NCI-H1092 treated with DMSO at 0.1 percent for 48 hours (cell line): ENCODE measurements around the gene FBXW7.

ENCODE experiments used
- DNase-seq: peaks from one replicate; lab custom pipeline; 2025; lab: John Stamatoyannopoulos, UW

Gene FBXW7

GRCh38 chr4:152427981-152428380 lies 107.9 kb downstream of the FBXW7 start:
- DNase-seq, result no peak

DNA sequence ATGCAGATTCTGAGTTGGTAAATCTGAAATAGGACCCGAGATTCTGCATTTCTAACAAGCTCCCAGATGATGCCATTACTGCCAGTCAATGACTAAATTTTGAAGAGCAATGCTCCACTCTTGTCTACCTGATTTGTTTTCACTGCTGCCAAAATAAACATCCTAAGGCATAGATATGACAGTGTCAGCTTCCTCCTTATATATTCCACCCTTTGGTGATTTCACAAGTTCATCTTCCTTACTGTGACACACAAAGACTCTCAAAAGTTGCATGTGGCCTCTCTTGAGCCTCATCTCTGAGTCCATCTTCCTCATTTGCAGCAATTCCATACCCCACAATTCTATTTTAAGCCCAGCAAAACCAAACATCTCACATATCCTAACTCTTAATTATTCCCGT lies 110.9 kb downstream of the FBXW7 start:
- DNase-seq, result no peak

DNA sequence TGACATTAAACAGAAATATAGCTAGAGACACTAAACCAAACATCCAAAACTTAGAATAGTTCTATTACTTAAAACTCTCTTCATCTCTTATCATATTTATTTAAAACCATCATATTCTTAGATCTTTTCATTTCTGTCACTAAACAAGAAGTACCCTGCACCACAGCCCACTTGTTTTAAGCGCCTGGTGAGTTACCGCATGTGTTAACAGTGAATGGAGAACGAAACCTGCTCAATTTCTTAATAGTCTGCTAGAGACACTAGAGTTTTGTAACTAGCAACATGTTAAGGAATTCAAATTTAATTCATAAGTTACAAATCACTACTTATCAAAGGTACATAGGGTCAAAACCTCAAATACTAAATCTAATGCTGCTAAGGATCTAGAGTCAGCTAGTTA lies 111.5 kb downstream of the FBXW7 start:
- DNase-seq, result no peak

GRCh38 chr4:152422817-152423320 lies 113.0 kb downstream of the FBXW7 start:
- DNase-seq, result no peak

DNA sequence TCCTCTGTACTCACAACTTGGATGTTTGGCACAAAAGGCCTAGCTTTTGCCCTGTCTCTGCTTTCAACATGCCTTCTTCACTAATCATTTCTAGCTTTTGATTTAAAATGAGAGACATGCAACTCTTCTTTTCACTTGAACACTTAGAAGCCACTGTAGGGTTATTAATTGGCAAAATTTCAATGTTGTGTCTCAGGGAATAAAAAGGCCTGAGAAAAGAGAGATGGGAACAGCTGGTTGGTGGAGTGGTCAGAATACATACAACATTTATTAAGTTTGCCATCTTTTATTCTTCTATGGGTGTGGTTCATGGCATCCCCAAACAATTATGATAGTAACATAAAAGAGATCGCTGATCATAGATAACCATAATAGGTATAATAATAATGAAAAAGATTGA lies 114.3 kb downstream of the FBXW7 start:
- DNase-seq, result no peak

- no peak for DNase-seq
Measured at GRCh38 chr4:152419809-152420208, 116.1 kb downstream of the FBXW7 start.

- DNase-seq, result no peak
Measured at GRCh38 chr4:152417673-152418072, 118.2 kb downstream of the FBXW7 start.

DNA sequence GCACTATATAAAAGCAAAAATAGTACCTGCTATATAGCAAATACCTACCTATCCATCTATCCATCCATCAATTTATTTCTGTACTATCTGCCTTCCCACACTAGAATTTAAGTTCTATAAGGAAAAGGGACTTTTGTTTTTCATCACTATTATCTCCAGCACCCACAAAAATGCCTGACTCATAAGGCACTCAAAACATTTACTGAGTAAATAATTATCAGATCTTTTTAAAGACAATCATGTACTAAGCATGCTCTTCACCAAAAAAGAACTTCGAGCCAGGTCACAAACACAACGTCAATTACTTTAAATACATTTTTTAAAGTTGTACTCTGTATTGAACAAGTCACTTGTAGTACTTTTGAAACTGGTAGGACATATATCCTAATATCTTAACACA lies 119.9 kb downstream of the FBXW7 start:
- DNase-seq, result no peak

- DNase-seq, result peak; percentile 37
Measured at GRCh38 chr4:152408514-152409327, 127.2 kb downstream of the FBXW7 start.

- DNase-seq, result no peak
Measured at GRCh38 chr4:152401424-152401823, 134.5 kb downstream of the FBXW7 start.

GRCh38 chr4:152399246-152399645 lies 136.6 kb downstream of the FBXW7 start:
- DNase-seq, result no peak

DNA sequence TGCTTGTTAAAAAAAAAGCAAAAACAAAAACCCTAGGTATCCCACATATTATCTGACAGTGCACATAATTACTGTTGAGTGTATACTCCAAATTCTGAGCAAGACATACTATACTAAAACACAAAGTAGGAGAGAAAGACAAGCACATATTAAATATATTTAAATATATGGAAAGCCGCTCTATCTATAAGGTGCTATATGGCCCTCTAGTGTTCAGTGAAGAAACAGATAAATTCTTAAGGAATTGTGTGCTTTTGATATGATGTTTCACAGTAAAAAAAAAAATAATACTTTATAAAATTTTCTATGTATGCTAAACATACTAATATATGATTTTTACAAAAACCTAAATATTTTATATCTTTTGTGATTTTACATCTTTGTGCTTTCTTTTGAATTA lies 137.8 kb downstream of the FBXW7 start:
- DNase-seq, result peak; percentile 8

GRCh38 chr4:152394791-152395190 lies 141.1 kb downstream of the FBXW7 start:
- no peak for DNase-seq

DNA sequence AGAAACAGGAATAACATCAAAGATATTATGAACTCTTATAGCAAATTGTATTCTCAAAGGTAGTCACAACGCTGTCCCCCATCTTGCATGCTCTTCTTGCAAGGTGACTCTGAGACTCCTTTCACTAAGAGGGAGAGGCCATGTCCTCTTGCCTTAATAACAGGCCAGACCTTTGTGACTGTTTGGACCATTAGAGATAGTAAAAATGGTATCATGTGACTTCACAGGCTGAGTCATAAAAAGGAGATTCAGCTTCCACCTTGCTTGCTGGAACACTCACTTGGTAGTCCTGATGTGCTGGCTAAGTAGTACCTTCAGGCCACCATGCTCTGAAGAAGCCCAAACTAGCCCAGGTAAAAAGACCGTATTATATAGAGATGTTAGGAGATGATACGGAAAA lies 143.8 kb downstream of the FBXW7 start:
- no peak for DNase-seq

DNA sequence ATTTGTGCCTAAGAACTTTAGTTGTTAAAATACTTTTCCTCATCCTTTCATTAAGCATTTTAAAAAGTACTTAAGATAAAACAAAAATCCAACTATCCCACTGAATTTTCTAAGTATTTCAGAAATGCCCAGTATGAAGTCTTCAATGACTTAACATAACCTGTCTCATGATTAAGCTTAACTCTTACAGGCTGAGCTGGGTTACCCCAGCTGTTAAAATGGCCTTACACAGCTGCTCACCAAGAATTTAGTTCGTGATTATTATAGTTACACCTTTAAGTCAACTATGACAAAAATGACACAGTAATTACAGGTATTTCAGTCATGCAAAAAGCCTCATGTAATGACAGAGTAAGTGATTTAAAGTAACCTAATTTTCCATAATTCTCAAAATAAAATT lies 145.7 kb downstream of the FBXW7 start:
- no peak for DNase-seq

GRCh38 chr4:152389359-152389758 lies 146.5 kb downstream of the FBXW7 start:
- DNase-seq, result no peak

DNA sequence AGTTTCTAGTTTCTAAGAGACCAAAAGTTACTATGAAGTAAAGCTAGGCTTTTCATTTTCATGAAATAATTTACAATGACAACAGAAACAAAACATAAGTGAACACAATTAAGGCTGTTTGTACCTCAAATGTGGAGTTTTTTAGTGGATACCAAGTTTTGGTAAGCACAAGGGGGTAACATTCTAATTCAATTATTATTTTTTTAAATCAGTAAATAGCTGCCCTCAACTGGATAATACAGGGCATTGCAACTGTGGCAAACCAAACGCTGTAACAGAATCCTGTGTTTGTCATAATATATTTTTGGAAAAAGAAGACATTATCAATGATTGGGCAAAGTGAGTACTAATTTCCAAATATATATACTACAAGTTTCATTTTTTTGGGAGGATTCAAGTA lies 150.3 kb downstream of the FBXW7 start:
- DNase-seq, result no peak

- no peak for DNase-seq
Measured at GRCh38 chr4:152382057-152382785, 153.7 kb downstream of the FBXW7 start.

DNA sequence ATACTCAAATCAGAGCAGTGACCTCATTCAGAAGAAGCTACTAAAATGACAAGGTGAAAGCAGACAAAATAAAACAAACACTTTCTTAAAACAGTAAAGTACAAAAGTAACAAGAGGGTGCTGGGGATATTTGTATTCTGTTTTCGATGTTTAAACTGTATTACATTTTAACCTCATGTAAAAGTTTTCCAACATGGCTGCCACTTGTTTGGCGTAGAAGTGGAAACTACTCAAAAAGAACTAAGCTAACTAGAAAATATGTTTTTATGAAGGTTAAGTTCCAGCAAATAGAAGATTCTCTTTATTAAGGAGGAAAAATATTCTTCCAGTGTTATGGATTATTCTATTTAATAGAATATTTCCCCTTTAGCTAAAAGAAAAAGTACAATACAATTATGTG lies 155.0 kb downstream of the FBXW7 start:
- DNase-seq, result no peak

- no peak for DNase-seq
Measured at GRCh38 chr4:152380185-152380584, 155.7 kb downstream of the FBXW7 start.

GRCh38 chr4:152374606-152375285 lies 161.1 kb downstream of the FBXW7 start:
- no peak for DNase-seq

- DNase-seq, result no peak
Measured at GRCh38 chr4:152374153-152374552, 161.7 kb downstream of the FBXW7 start.

GRCh38 chr4:152372444-152372843 lies 163.4 kb downstream of the FBXW7 start:
- no peak for DNase-seq
